ENCODE results near the gene ACBD4. TPM values are rescaled to one million over a fixed set of nuclear protein-coding genes. Genes with fewer than 3 reads are reported as not detected.
A peak's percentile ranks its signal among the peaks of the same experiment; 100 is the strongest.

Gene ACBD4
- total and polyA plus RNA-seq, 2 of the 4 experiments (the other 2 are of a cell fraction) = 2.3 to 5.7 TPM

- H2AK5ac ChIP-seq (ENCODE audit: low read depth, low read length) = no peak overlapping the region
- H2BK20ac ChIP-seq (ENCODE audit: low read depth, low read length) = no peak overlapping the region
- no peak for DNase-seq
- in situ Hi-C loops (cut with MboI; ENCODE audit: low sequenced_read_pairs) (loop anchor here (5.0 kb wide), 1 partner anchor 58 kb away; no protein-coding TSS in a partner anchor), intact Hi-C loops (cut with micrococcal nuclease) (no loop called here), dilution Hi-C loops (cut with HindIII; ENCODE audit: low sequenced_read_pairs, unreplicated experiment) (no loop called here)
- H3K4me1 ChIP-seq (ENCODE audit: control insufficient read depth, insufficient read depth, low read length) = peaks cover 13% of the 10 kb centered on the region
- no peak overlapping the region for H3K4me2 ChIP-seq (ENCODE audit: low read depth, low read length)
- peak overlapping the region; percentile 20 for H2AK9ac ChIP-seq (replicated peaks; ENCODE audit: low read depth, low read length, poor library complexity)
- H3K9ac ChIP-seq (ENCODE audit: low read depth, low read length) = no peak overlapping the region
- POLR2A ChIA-PET (ENCODE audit: unreplicated experiment) = no interaction called here
- no peak overlapping the region for H4K8ac ChIP-seq (ENCODE audit: low read depth in 2 of 2, low read length in 2 of 2)
- peaks cover 2% of the 10 kb centered on the region; the same call in 1 of the 2 replicates for H3K36me3 ChIP-seq (ENCODE audit: control insufficient read depth, insufficient read depth, low read length)
- H3K18ac ChIP-seq (ENCODE audit: low read depth, low read length) = no peak overlapping the region
- no peak overlapping the region for H2AFZ ChIP-seq (replicated peaks; ENCODE audit: low read length, poor library complexity)
- WGBS, 2 experiments (ENCODE audit: extremely low coverage in 2 of 2, insufficient read length in 1 of 2) = 76% methylated on average over 7 of the region's 14 CpGs; no CpG with 5 or more reads in 1 of the 2 experiments
- no peak overlapping the region for H2BK15ac ChIP-seq (ENCODE audit: low read depth, low read length)
- ATAC-seq (ENCODE audit: low read depth) = no peak
- H2BK120ac ChIP-seq (ENCODE audit: low read depth, low read length) = no peak overlapping the region
- H3K14ac ChIP-seq (replicated peaks; ENCODE audit: low read depth, low read length) = no peak overlapping the region
- CTCF ChIA-PET = interaction anchor here (1.2 kb wide), 1 partner anchor 59 kb away, joined by 7 read pairs; no protein-coding TSS in a partner anchor
- no peaks in the 10 kb centered on the region for H3K27me3 ChIP-seq (ENCODE audit: control insufficient read depth, insufficient read depth, low read length)
- no peak overlapping the region for H3K23ac ChIP-seq (ENCODE audit: low read depth, low read length)
- no TSS peak for BruUV-seq (replicated peaks)
- peaks cover 4 to 7% of the 10 kb centered on the region in 2 experiments; a peak in 3 of 4 replicates for H3K79me1 ChIP-seq (ENCODE audit: low read depth in 1 of 2, low read length in 2 of 2)
- no peaks in the 10 kb centered on the region for H3K9me3 ChIP-seq (ENCODE audit: control insufficient read depth, insufficient read depth, low read length)
- H2BK5ac ChIP-seq (ENCODE audit: low read depth, low read length, poor library complexity, severe bottlenecking) = no peak overlapping the region
- no peak overlapping the region for H3K4ac ChIP-seq (ENCODE audit: low read depth, low read length)
- H3K56ac ChIP-seq (ENCODE audit: extremely low read depth, insufficient read depth, low read length) = no peak overlapping the region
- no peak for TF ChIP-seq CHD1 (IDR thresholded peaks at IDR 0.05; ENCODE audit: low read depth, low read length)
- no peak for TF ChIP-seq POLR2A (IDR thresholded peaks at IDR 0.05; ENCODE audit: low read depth, low read length)
- no peak for TF ChIP-seq SMC3 (IDR thresholded peaks at IDR 0.05; ENCODE audit: low read depth, low read length)
- TF ChIP-seq CEBPB (IDR thresholded peaks at IDR 0.05; ENCODE audit: low read depth, low read length) = no peak
- TF ChIP-seq RCOR1 (IDR thresholded peaks at IDR 0.05; ENCODE audit: insufficient replicate concordance, low read length) = no peak
- TF ChIP-seq ELK1 (IDR thresholded peaks at IDR 0.05; ENCODE audit: borderline replicate concordance, low read depth, low read length) = no peak
- TF ChIP-seq RAD21 (IDR thresholded peaks at IDR 0.05; ENCODE audit: low read length) = no peak
- TF ChIP-seq BHLHE40 (IDR thresholded peaks at IDR 0.05; ENCODE audit: low read depth, low read length) = no peak
- no peak for TF ChIP-seq RFX5 (IDR thresholded peaks at IDR 0.05; ENCODE audit: low read depth, low read length)
- no peak for TF ChIP-seq USF2 (IDR thresholded peaks at IDR 0.05; ENCODE audit: low read depth, low read length)
- no peak overlapping the region for H3K27ac ChIP-seq (ENCODE audit: insufficient read depth, low read length)
- H3K9me1 ChIP-seq (ENCODE audit: insufficient read depth, low read length) = peaks cover 6% of the 10 kb centered on the region
- no peaks in the 10 kb centered on the region for H4K20me1 ChIP-seq (ENCODE audit: insufficient read depth, low read length)
- H4K5ac ChIP-seq (ENCODE audit: low read depth, low read length) = no peak overlapping the region
- H4K91ac ChIP-seq (ENCODE audit: insufficient read depth, low read depth, low read length) = no peak overlapping the region
- no peak overlapping the region for H3K4me3 ChIP-seq (ENCODE audit: insufficient read depth, low read depth, low read length)
Observed at GRCh38 chr17:45138911-45139532, 3.5 kb downstream of the ACBD4 start.

Measured in IMR-90 (cell line).